AG08395 (cell line): Measurements from ENCODE around the gene GRAMD1B.

Experiments
- DNase-seq: peaks from one replicate; pipeline ENCODE4 v3.0.0; 2012; ENCODE audit warnings: mixed read lengths, low spot score

Gene GRAMD1B

GRCh38 chr11:123475469-123475868 lies 45.4 kb downstream of the GRAMD1B start:
- DNase-seq: peak; percentile 26

GRCh38 chr11:123477205-123477907 lies 47.3 kb downstream of the GRAMD1B start:
- DNase-seq: no peak

DNA sequence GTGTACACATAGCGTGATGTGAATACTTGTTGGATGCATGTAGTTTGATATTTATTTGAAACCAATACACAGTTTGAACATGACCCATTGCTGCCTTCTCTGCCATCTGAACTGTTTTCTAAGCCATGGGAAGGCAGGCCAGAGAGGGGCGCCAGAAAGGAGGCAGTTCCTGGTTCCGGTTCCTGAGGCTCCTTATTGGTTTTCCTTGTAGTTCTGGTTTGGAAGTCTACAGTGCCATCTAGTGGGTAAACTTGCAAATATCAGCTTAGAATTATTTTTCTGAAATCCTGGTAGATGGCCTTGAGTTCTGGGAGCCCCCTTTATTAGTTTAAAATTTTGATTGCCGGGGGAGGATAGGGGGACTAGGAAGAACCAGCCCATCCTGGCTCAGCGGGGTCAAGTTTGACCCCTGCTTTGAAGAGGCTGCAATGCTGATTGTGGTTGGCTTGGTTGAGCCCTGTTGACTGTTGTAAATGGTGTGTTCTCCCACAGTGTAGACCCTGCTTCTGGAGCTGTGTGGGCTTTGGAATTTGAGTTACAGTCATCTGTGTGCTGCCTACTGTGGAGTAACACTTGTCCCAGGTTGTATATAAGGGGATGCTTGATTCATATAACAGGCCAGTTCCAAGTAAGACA lies 48.4 kb downstream of the GRAMD1B start:
- peak; percentile 90 for DNase-seq

DNA sequence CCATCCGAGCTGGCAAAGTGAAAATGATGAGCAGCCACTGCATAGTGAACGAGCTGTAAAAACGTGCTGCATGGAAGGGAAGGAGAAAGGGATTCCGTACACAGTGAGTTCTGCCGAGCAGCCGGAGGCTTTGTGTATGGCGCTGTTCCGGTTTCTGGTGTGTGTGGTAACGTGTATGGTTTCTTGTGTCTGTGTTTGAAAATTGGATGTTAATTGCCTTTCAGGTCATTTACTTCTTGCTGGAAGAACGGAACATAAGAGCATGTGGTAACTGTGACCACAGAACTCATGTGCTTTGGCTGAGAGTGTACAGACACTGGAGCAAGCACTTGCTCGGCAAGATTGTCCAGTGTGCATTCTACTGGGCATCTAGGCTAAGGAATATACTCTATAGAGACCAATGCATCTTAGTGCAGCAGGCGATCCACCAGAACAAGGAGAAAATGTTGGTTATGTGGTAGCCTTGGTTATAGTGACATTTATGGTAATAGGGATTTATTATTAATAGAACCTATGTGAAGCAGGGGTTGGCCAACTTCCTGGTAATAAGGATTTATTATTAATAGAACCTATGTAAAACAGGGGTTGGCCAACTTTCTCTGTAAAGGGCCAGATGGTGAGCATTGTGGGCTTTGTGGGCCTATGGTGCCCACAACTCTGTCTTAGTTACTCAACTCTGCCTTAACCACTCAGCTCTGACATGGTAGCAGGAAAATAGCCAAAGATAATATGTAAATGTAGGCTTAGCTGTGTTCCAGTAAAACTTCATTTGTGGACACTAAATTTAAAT lies 49.2 kb downstream of the GRAMD1B start:
- DNase-seq: no peak

GRCh38 chr11:123480290-123480815 lies 50.3 kb downstream of the GRAMD1B start:
- DNase-seq: no peak

DNA sequence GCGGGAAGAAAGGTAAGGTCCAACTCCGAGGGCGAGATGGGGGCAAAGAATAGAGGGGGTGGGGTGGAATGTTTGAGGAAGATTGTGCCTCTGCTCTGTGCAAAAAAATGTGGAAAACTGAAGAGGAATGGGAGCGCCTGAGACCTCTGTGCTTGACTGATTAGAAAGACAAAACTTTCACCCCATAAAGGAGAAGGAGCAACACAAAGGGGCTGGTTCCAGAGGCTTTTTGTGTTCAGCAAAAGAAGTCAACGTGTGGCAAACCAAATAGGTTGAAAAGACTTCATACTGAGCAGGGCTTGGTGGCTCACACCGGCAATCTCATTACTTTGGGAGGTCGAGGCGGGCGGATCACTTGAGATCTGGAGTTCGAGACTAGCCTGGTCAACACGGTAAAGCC lies 50.8 kb downstream of the GRAMD1B start:
- DNase-seq: no peak

- DNase-seq: no peak
Observed at GRCh38 chr11:123481640-123482039, 51.6 kb downstream of the GRAMD1B start.

- DNase-seq: no peak
Observed at GRCh38 chr11:123482218-123482617, 52.1 kb downstream of the GRAMD1B start.

- no peak for DNase-seq
Observed at GRCh38 chr11:123483058-123483457, 53.0 kb downstream of the GRAMD1B start.

GRCh38 chr11:123483466-123483865 lies 53.4 kb downstream of the GRAMD1B start:
- DNase-seq: no peak

DNA sequence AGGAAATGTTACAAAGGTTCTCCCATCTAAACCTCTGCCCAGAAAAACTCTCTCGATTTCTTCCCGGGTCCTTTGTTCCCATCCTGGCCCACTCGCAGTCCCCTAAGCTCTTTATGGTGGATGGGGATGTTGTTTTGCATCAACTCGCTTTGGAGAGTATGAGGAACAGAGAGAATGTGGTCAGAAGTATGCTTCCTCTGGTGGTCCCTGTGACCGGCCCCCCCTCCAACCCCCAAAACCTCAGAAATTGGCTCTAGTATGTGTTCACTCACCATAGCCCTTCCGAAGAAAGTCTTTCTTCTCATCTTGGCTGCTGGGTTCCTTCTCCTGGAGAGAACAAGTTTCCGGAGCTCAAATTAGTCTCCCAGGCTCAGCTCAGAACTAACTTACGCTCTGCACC lies 54.4 kb downstream of the GRAMD1B start:
- no peak for DNase-seq

DNA sequence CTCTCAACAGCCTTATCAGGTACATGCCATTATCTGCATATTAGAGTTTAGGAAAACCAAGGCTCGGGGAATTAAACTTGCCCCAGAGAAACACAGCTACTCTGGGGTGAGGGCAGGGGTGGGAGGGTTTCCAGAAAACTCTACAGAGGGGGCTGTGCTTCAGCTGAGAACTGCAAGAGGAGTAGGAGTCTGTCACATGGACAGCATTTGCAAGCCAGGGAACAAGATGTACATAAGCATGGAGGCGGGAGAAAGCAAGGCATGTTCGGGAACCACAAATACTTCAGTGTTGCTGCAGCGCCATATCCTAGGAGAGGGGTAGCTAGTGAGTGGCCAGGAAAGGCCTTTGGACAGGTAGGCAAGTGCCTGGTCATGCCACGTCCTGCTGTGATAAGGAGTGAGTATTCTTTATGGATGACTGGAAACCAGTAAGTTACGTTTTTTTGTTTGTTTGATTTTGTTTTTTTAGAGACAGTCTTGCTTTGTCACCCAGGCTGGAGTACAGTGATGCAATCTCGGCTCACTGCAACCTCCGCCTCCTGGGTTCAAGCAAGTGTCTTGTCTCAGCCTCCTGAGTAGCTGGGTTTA lies 57.2 kb downstream of the GRAMD1B start:
- DNase-seq: no peak

- no peak for DNase-seq
Observed at GRCh38 chr11:123490527-123490926, 60.5 kb downstream of the GRAMD1B start.

GRCh38 chr11:123491241-123491640 lies 61.2 kb downstream of the GRAMD1B start:
- no peak for DNase-seq

DNA sequence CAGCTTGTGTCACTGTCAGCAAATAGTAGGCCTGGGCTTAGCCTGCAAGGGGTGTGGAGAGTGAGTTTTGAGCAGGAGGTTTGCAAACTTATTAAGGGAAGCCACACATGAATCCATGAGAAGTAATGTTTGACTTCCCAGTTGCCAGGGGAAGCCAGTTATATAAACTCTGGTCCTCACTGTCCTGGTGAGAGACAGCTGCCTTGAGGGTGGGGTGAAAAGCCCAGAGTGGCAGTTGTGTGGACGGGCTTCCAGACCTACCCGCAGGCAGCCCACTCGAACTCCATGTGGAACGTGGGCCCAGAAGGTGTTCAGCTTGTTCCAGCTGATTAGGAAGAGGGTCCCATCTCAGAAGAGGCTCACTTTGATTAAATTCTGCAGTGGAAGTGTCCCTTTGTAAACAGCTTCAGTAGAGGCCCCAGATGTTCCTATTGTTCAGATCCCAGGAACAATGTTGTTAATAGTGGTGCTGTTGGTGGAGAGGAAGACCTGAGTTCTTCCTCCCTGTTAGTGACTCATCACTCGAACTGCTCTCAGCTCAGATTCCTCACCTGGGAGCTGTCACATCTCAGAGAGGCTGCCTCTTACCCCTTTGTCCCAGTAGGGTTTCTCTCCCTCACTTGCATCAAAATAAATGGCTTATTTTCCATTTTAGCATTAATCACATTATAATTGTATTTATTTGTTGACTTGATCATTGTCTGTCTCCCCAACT lies 63.4 kb downstream of the GRAMD1B start:
- DNase-seq: no peak

- peak; percentile 28 for DNase-seq
Observed at GRCh38 chr11:123494195-123495050, 64.4 kb downstream of the GRAMD1B start.

GRCh38 chr11:123504401-123504800 lies 74.3 kb downstream of the GRAMD1B start:
- DNase-seq: no peak

DNA sequence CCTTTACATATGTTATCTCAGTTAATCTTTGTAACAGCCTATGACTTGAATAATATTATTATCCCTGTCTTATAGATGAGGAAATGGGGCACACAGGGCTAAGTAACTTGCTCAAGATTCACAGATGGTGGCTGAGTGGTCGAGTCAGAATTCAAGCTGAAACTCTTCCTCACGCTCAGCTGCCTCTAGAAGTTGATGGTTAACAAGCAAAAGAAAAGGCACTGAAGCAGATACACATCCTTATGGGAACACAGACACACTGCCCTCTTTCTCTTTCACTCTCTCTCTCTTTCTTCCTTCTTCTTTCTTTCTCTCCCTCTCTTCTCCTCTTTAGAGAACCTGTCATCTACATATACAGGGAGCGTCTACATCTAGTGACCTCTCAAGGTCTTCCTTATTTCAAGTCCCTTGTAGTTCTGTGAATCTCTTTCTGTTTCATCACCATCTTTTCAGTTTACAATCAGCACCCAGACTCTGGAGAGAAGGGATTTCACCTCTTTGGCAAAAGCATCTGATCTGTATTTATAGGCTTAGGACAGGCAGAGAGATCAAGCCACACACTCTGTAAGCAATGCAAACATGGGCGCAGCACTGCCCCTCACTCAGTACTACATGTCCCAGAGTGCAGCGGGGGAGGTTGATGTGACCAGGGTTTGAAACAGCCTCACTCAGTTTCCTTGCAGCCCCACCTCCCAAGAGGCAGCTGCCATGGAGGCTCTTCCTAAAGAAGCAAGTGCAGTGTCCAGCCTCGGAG lies 75.7 kb downstream of the GRAMD1B start:
- no peak for DNase-seq

DNA sequence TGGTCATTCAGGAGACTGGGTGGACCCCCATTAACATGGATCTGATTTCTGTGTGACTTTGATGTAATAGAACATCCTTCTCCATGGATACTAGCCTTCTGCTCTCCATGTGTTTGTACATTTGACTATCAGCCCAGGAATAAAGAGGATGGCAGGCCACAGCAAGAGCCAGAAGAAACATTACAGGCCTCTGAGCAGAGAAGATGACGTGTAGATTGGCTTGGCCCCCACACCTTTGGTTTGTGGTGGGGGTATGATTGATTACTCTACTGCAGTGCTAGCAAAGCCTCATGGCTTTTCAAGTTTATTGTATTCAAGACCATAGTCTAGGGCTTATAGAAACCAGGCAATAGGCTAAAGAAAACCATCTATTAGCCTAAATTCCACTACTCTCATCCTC lies 77.0 kb downstream of the GRAMD1B start:
- no peak for DNase-seq
